Neuron (in vitro differentiated cells): ENCODE results near the gene ZNF367.
"Not testable (repeated sequence)": the region's sequence is repeated elsewhere in the genome, so short reads cannot be mapped to it uniquely, and the experiment has no call there.

ENCODE experiments used
- H2AFZ ChIP-seq: one replicate; pipeline ENCODE4 v1.6.1; 2013; ENCODE audit warnings: low read depth, mild to moderate bottlenecking, inconsistent platforms, low read length, moderate library complexity
- H3K27me3 ChIP-seq: one replicate; pipeline ENCODE4 v1.6.1; 2013; ENCODE audit warnings: low read length; ENCODE audit not compliant: insufficient read depth
- H3K36me3 ChIP-seq: one replicate; pipeline ENCODE4 v1.6.1; 2013; ENCODE audit warnings: low read length; ENCODE audit not compliant: insufficient read depth
- H3K4me1 ChIP-seq: one replicate; pipeline ENCODE4 v1.6.1; 2013; ENCODE audit warnings: low read length; ENCODE audit not compliant: insufficient read depth
- H3K4me3 ChIP-seq: 2 replicates; pipeline ENCODE4 v1.5.1; 2013; ENCODE audit warnings: mild to moderate bottlenecking, low read length, moderate library complexity
- H3K9me3 ChIP-seq: one replicate; pipeline ENCODE4 v1.6.1; 2013; ENCODE audit warnings: low read length

Gene ZNF367

GRCh38 chr9:96360523-96360922 lies 57.6 kb downstream of the ZNF367 start:
- H3K36me3 ChIP-seq, result peaks cover 18% of the 10 kb centered on the region
- H3K4me3 ChIP-seq, H3K27me3 ChIP-seq, H2AFZ ChIP-seq, H3K4me1 ChIP-seq, H3K9me3 ChIP-seq: not testable (repeated sequence)

- Histone ChIP-seq H3K4me3 (no peak overlapping the region), H3K4me1 (peaks cover 14% of the 10 kb centered on the region), H3K9me3 (peaks cover 8% of the 10 kb centered on the region), H3K27me3 (no peaks in the 10 kb centered on the region), H3K36me3 (peaks cover 2% of the 10 kb centered on the region), H2AFZ (no peak overlapping the region)
Measured at GRCh38 chr9:96350866-96351265, 67.3 kb downstream of the ZNF367 start.

- no peak overlapping the region for H3K4me3 ChIP-seq
- peaks cover 33% of the 10 kb centered on the region for H3K4me1 ChIP-seq
- H3K27me3 ChIP-seq, result no peaks in the 10 kb centered on the region
- no peak overlapping the region for H2AFZ ChIP-seq
- no peaks in the 10 kb centered on the region for H3K36me3 ChIP-seq
- H3K9me3 ChIP-seq, result peaks cover 8% of the 10 kb centered on the region
Measured at GRCh38 chr9:96348261-96348660, 69.9 kb downstream of the ZNF367 start.

- Histone ChIP-seq H3K36me3 (no peaks in the 10 kb centered on the region), H3K4me1 (peaks cover 27% of the 10 kb centered on the region), H3K4me3 (no peak overlapping the region), H3K27me3 (no peaks in the 10 kb centered on the region), H3K9me3 (peaks cover 5% of the 10 kb centered on the region), H2AFZ (no peak overlapping the region)
Measured at GRCh38 chr9:96345551-96345950, 72.6 kb downstream of the ZNF367 start.

- H3K27me3 ChIP-seq, result no peaks in the 10 kb centered on the region
Measured at GRCh38 chr9:96344458-96345180, 73.6 kb downstream of the ZNF367 start.

GRCh38 chr9:96343515-96344360 lies 74.4 kb downstream of the ZNF367 start:
- Histone ChIP-seq H3K27me3 (no peaks in the 10 kb centered on the region), H2AFZ (no peak overlapping the region), H3K4me1 (peaks cover 29% of the 10 kb centered on the region), H3K36me3 (no peaks in the 10 kb centered on the region), H3K4me3 (no peak overlapping the region), H3K9me3 (peaks cover 5% of the 10 kb centered on the region)

More at GRCh38 chr9:96344458-96345180, 73.6 kb downstream of the ZNF367 start:
- Histone ChIP-seq H3K4me3 (no peak overlapping the region), H3K36me3 (no peaks in the 10 kb centered on the region), H2AFZ (no peak overlapping the region), H3K9me3 (peaks cover 5% of the 10 kb centered on the region), H3K4me1 (peaks cover 27% of the 10 kb centered on the region)

- no peaks in the 10 kb centered on the region for H3K9me3 ChIP-seq
- no peaks in the 10 kb centered on the region for H3K27me3 ChIP-seq
- peaks cover 29% of the 10 kb centered on the region for H3K4me1 ChIP-seq
- H2AFZ ChIP-seq, result no peak overlapping the region
- no peaks in the 10 kb centered on the region for H3K36me3 ChIP-seq
- H3K4me3 ChIP-seq, result no peak overlapping the region
Measured at GRCh38 chr9:96342571-96343245, 75.5 kb downstream of the ZNF367 start.

- Histone ChIP-seq H3K27me3 (no peaks in the 10 kb centered on the region), H3K4me3 (no peak overlapping the region), H2AFZ (no peak overlapping the region), H3K4me1 (peaks cover 29% of the 10 kb centered on the region), H3K36me3 (no peaks in the 10 kb centered on the region), H3K9me3 (no peaks in the 10 kb centered on the region)
Measured at GRCh38 chr9:96340707-96341106, 77.5 kb downstream of the ZNF367 start.

GRCh38 chr9:96338299-96338698 lies 79.9 kb downstream of the ZNF367 start:
- no peaks in the 10 kb centered on the region for H3K27me3 ChIP-seq
- peaks cover 2% of the 10 kb centered on the region for H3K9me3 ChIP-seq
- H3K36me3 ChIP-seq, result no peaks in the 10 kb centered on the region
- no peak overlapping the region for H2AFZ ChIP-seq
- H3K4me1 ChIP-seq, result peaks cover 10% of the 10 kb centered on the region
- H3K4me3 ChIP-seq, result no peak overlapping the region
